ENCODE data around the gene CHD1L.

CHD1L gene

GRCh38 chr1:147273409-147274336, 31.2 kb downstream of the CHD1L start:
- no peak overlapping the region for H2BK12ac ChIP-seq (ENCODE audit: low read length)
- peaks cover 21 to 95% of the 10 kb centered on the region in 2 donors for H3K36me3 ChIP-seq (replicated peaks in 1 of 2; ENCODE audit: control insufficient read depth in 2 of 2, insufficient read depth in 2 of 2, low read length in 2 of 2)
- no peak overlapping the region for H3K9ac ChIP-seq (ENCODE audit: low read depth, low read length, poor library complexity)
- DNase-seq (ENCODE audit: low spot score) = peak; percentile 35
- no peak overlapping the region for H4K8ac ChIP-seq (ENCODE audit: low read depth, low read length)
- WGBS, 2 donors (ENCODE audit: extremely low coverage in 2 of 2, insufficient read length in 2 of 2, insufficient replicate concordance in 1 of 2) = no CpG with 5 or more reads among the region's 6 CpGs
- no peaks in the 10 kb centered on the region for H3K4me1 ChIP-seq (ENCODE audit: control insufficient read depth in 2 of 2, insufficient read depth in 1 of 2, low read depth in 1 of 2, low read length in 2 of 2)
- no peak overlapping the region for H3K4me2 ChIP-seq (ENCODE audit: insufficient read depth, low read length, poor library complexity, severe bottlenecking)
- no peak overlapping the region for H3K23ac ChIP-seq (ENCODE audit: low read depth, low read length, poor library complexity)
- H2AFZ ChIP-seq (ENCODE audit: low read length) = no peak overlapping the region
- H2BK120ac ChIP-seq (ENCODE audit: low read depth, low read length) = no peak overlapping the region
- H4K91ac ChIP-seq (ENCODE audit: low read depth, low read length, poor library complexity) = no peak overlapping the region
- no peak overlapping the region for H3K14ac ChIP-seq (ENCODE audit: low read length)
- H3K18ac ChIP-seq (ENCODE audit: low read length) = no peak overlapping the region
- H3K27ac ChIP-seq (replicated peaks; ENCODE audit: low read length) = no peak overlapping the region
- H2BK15ac ChIP-seq (ENCODE audit: low read length) = no peak overlapping the region
- no peak overlapping the region for H3K4ac ChIP-seq (ENCODE audit: low read length)
- H2BK5ac ChIP-seq (ENCODE audit: low read length) = no peak overlapping the region
- no peak overlapping the region for H2AK5ac ChIP-seq (ENCODE audit: low read depth, low read length)
- H3K79me1 ChIP-seq (ENCODE audit: low read depth, low read length) = no peaks in the 10 kb centered on the region
- no peaks in the 10 kb centered on the region for H3K9me3 ChIP-seq (replicated peaks in 1 of 2; ENCODE audit: control insufficient read depth in 2 of 2, insufficient read depth in 1 of 2, low read depth in 1 of 2, low read length in 2 of 2)
- H3K27me3 ChIP-seq (ENCODE audit: control insufficient read depth in 3 of 3, insufficient read depth in 3 of 3, low read depth in 1 of 3, low read length in 3 of 3) = no peaks in the 10 kb centered on the region
- no peak overlapping the region for H3K4me3 ChIP-seq (ENCODE audit: low read length in 2 of 2)

- Histone ChIP-seq H4K8ac (ENCODE audit: low read depth, low read length) (no peak overlapping the region), H3K27ac (replicated peaks; ENCODE audit: low read length) (no peak overlapping the region), H2AK5ac (ENCODE audit: low read depth, low read length) (no peak overlapping the region), H3K23ac (ENCODE audit: low read depth, low read length, poor library complexity) (no peak overlapping the region), H2AFZ (ENCODE audit: low read length) (no peak overlapping the region), H3K4me3 (ENCODE audit: low read length in 2 of 2) (no peak overlapping the region), H4K91ac (ENCODE audit: low read depth, low read length, poor library complexity) (no peak overlapping the region), H2BK5ac (ENCODE audit: low read length) (no peak overlapping the region), H3K4me2 (ENCODE audit: insufficient read depth, low read length, poor library complexity, severe bottlenecking) (no peak overlapping the region), H3K4me1 (ENCODE audit: control insufficient read depth in 2 of 2, insufficient read depth in 1 of 2, low read depth in 1 of 2, low read length in 2 of 2) (no peaks in the 10 kb centered on the region), H3K14ac (ENCODE audit: low read length) (no peak overlapping the region), H3K36me3 (replicated peaks in 1 of 2; ENCODE audit: control insufficient read depth in 2 of 2, insufficient read depth in 2 of 2, low read length in 2 of 2) (peaks cover 40 to 98% of the 10 kb centered on the region in 2 donors), H3K4ac (ENCODE audit: low read length) (no peak overlapping the region), H2BK12ac (ENCODE audit: low read length) (no peak overlapping the region), H3K79me1 (ENCODE audit: low read depth, low read length) (no peaks in the 10 kb centered on the region), H2BK15ac (ENCODE audit: low read length) (no peak overlapping the region), H3K27me3 (ENCODE audit: control insufficient read depth in 3 of 3, insufficient read depth in 3 of 3, low read depth in 1 of 3, low read length in 3 of 3) (no peaks in the 10 kb centered on the region), H3K9ac (ENCODE audit: low read depth, low read length, poor library complexity) (no peak overlapping the region), H3K9me3 (replicated peaks in 1 of 2; ENCODE audit: control insufficient read depth in 2 of 2, insufficient read depth in 1 of 2, low read depth in 1 of 2, low read length in 2 of 2) (no peaks in the 10 kb centered on the region), H3K18ac (ENCODE audit: low read length) (no peak overlapping the region), H2BK120ac (ENCODE audit: low read depth, low read length) (no peak overlapping the region)
- WGBS, 2 donors (ENCODE audit: extremely low coverage in 2 of 2, insufficient read length in 2 of 2, insufficient replicate concordance in 1 of 2) = no CpG with 5 or more reads among the region's 5 CpGs
- DNase-seq (ENCODE audit: low spot score) = no peak
Measured at GRCh38 chr1:147281950-147282349, 39.5 kb downstream of the CHD1L start.

- H3K4ac ChIP-seq (ENCODE audit: low read length) = no peak overlapping the region
- H2AK5ac ChIP-seq (ENCODE audit: low read depth, low read length) = no peak overlapping the region
- no peaks in the 10 kb centered on the region for H3K4me1 ChIP-seq (ENCODE audit: control insufficient read depth in 2 of 2, insufficient read depth in 1 of 2, low read depth in 1 of 2, low read length in 2 of 2)
- no peak overlapping the region for H3K4me3 ChIP-seq (ENCODE audit: low read length in 2 of 2)
- no peak overlapping the region for H2AFZ ChIP-seq (ENCODE audit: low read length)
- H3K18ac ChIP-seq (ENCODE audit: low read length) = no peak overlapping the region
- no peaks in the 10 kb centered on the region for H3K79me1 ChIP-seq (ENCODE audit: low read depth, low read length)
- no peak overlapping the region for H3K4me2 ChIP-seq (ENCODE audit: insufficient read depth, low read length, poor library complexity, severe bottlenecking)
- peaks cover 39 to 98% of the 10 kb centered on the region in 2 donors for H3K36me3 ChIP-seq (replicated peaks in 1 of 2; ENCODE audit: control insufficient read depth in 2 of 2, insufficient read depth in 2 of 2, low read length in 2 of 2)
- no peak overlapping the region for H4K8ac ChIP-seq (ENCODE audit: low read depth, low read length)
- H3K9ac ChIP-seq (ENCODE audit: low read depth, low read length, poor library complexity) = no peak overlapping the region
- H2BK120ac ChIP-seq (ENCODE audit: low read depth, low read length) = no peak overlapping the region
- no peak overlapping the region for H3K27ac ChIP-seq (replicated peaks; ENCODE audit: low read length)
- no peak overlapping the region for H2BK12ac ChIP-seq (ENCODE audit: low read length)
- no peak overlapping the region for H3K23ac ChIP-seq (ENCODE audit: low read depth, low read length, poor library complexity)
- H2BK5ac ChIP-seq (ENCODE audit: low read length) = no peak overlapping the region
- no peak overlapping the region for H2BK15ac ChIP-seq (ENCODE audit: low read length)
- H3K14ac ChIP-seq (ENCODE audit: low read length) = no peak overlapping the region
- no peak for DNase-seq (ENCODE audit: low spot score)
- WGBS, 2 donors (ENCODE audit: extremely low coverage in 2 of 2, insufficient read length in 2 of 2, insufficient replicate concordance in 1 of 2) = no CpG with 5 or more reads among the region's 1 CpG
- H3K9me3 ChIP-seq (replicated peaks in 1 of 2; ENCODE audit: control insufficient read depth in 2 of 2, insufficient read depth in 1 of 2, low read depth in 1 of 2, low read length in 2 of 2) = no peaks in the 10 kb centered on the region
- H4K91ac ChIP-seq (ENCODE audit: low read depth, low read length, poor library complexity) = no peak overlapping the region
- no peaks in the 10 kb centered on the region for H3K27me3 ChIP-seq (ENCODE audit: control insufficient read depth in 3 of 3, insufficient read depth in 3 of 3, low read depth in 1 of 3, low read length in 3 of 3)
Measured at GRCh38 chr1:147283011-147283410, 40.5 kb downstream of the CHD1L start.

GRCh38 chr1:147287133-147287865, 44.8 kb downstream of the CHD1L start:
- no peak overlapping the region for H2BK120ac ChIP-seq (ENCODE audit: low read depth, low read length)
- H3K4me2 ChIP-seq (ENCODE audit: insufficient read depth, low read length, poor library complexity, severe bottlenecking) = no peak overlapping the region
- H2AK5ac ChIP-seq (ENCODE audit: low read depth, low read length) = no peak overlapping the region
- H3K27me3 ChIP-seq (ENCODE audit: control insufficient read depth in 3 of 3, insufficient read depth in 3 of 3, low read depth in 1 of 3, low read length in 3 of 3) = no peaks in the 10 kb centered on the region
- H2AFZ ChIP-seq (ENCODE audit: low read length) = no peak overlapping the region
- H4K8ac ChIP-seq (ENCODE audit: low read depth, low read length) = no peak overlapping the region
- H3K27ac ChIP-seq (replicated peaks; ENCODE audit: low read length) = no peak overlapping the region
- H3K4ac ChIP-seq (ENCODE audit: low read length) = no peak overlapping the region
- no peak overlapping the region for H2BK12ac ChIP-seq (ENCODE audit: low read length)
- H3K9ac ChIP-seq (ENCODE audit: low read depth, low read length, poor library complexity) = no peak overlapping the region
- H2BK15ac ChIP-seq (ENCODE audit: low read length) = no peak overlapping the region
- no peaks in the 10 kb centered on the region for H3K4me1 ChIP-seq (ENCODE audit: control insufficient read depth in 2 of 2, insufficient read depth in 1 of 2, low read depth in 1 of 2, low read length in 2 of 2)
- no peak overlapping the region for H2BK5ac ChIP-seq (ENCODE audit: low read length)
- no CpG with 5 or more reads among the region's 8 CpGs for WGBS, 2 donors (ENCODE audit: extremely low coverage in 2 of 2, insufficient read length in 2 of 2, insufficient replicate concordance in 1 of 2)
- H3K14ac ChIP-seq (ENCODE audit: low read length) = no peak overlapping the region
- DNase-seq (ENCODE audit: low spot score) = no peak
- no peaks in the 10 kb centered on the region for H3K79me1 ChIP-seq (ENCODE audit: low read depth, low read length)
- H3K4me3 ChIP-seq (ENCODE audit: low read length in 2 of 2) = no peak overlapping the region
- peaks cover 43 to 100% of the 10 kb centered on the region in 2 donors for H3K36me3 ChIP-seq (replicated peaks in 1 of 2; ENCODE audit: control insufficient read depth in 2 of 2, insufficient read depth in 2 of 2, low read length in 2 of 2)
- H4K91ac ChIP-seq (ENCODE audit: low read depth, low read length, poor library complexity) = no peak overlapping the region
- H3K23ac ChIP-seq (ENCODE audit: low read depth, low read length, poor library complexity) = no peak overlapping the region
- H3K18ac ChIP-seq (ENCODE audit: low read length) = no peak overlapping the region
- peaks cover 0 to 10% of the 10 kb centered on the region in 2 donors for H3K9me3 ChIP-seq (replicated peaks in 1 of 2; ENCODE audit: control insufficient read depth in 2 of 2, insufficient read depth in 1 of 2, low read depth in 1 of 2, low read length in 2 of 2)
